GM08714 (cell line): ENCODE measurements around the gene XPC.
"Not testable (repeated sequence)": the region's sequence is repeated elsewhere in the genome, so short reads cannot be mapped to it uniquely, and the experiment has no call there.

Experiments used
- H3K4me3 ChIP-seq: fragments of 200-500 bp; sonication (Bioruptor generic); 2 replicates; pipeline ENCODE4 v1.5.1; 2014; ENCODE audit warnings: mild to moderate bottlenecking, low read length, inconsistent platforms
- ZNF274 ChIP-seq: IDR thresholded peaks from 2 replicates; pipeline ENCODE4 v1.6.1; 2012; ENCODE audit warnings: mild to moderate bottlenecking, low read depth, low read length

Gene XPC

GRCh38 chr3:14123308-14124222, 54.8 kb downstream of the XPC start:
- TF ChIP-seq ZNF274 = no peak
- peak overlapping the region; percentile 81 for H3K4me3 ChIP-seq

GRCh38 chr3:14122301-14122700, 56.1 kb downstream of the XPC start:
- no peak overlapping the region for H3K4me3 ChIP-seq
- no peak for TF ChIP-seq ZNF274

GRCh38 chr3:14121859-14122258, 56.5 kb downstream of the XPC start:
- no peak for TF ChIP-seq ZNF274
- H3K4me3 ChIP-seq = no peak overlapping the region

- not testable (repeated sequence) for H3K4me3 ChIP-seq
These were observed 57.4 kb downstream of the XPC start for GRCh38 chr3:14120921-14121448.

- TF ChIP-seq ZNF274 = no peak
- H3K4me3 ChIP-seq = no peak overlapping the region
These were observed 58.1 kb downstream of the XPC start for GRCh38 chr3:14120111-14120920.

GRCh38 chr3:14119651-14120050, 58.8 kb downstream of the XPC start:
- H3K4me3 ChIP-seq = no peak overlapping the region
- no peak for TF ChIP-seq ZNF274

GRCh38 chr3:14118400-14119381, 59.7 kb downstream of the XPC start:
- no peak for TF ChIP-seq ZNF274
- no peak overlapping the region for H3K4me3 ChIP-seq

GRCh38 chr3:14117468-14118399, 60.7 kb downstream of the XPC start:
- TF ChIP-seq ZNF274 = no peak
- no peak overlapping the region for H3K4me3 ChIP-seq

GRCh38 chr3:14113965-14114635, 64.3 kb downstream of the XPC start:
- no peak overlapping the region for H3K4me3 ChIP-seq
- no peak for TF ChIP-seq ZNF274

GRCh38 chr3:14110699-14111098, 67.7 kb downstream of the XPC start:
- H3K4me3 ChIP-seq = no peak overlapping the region

GRCh38 chr3:14109821-14110220, 68.6 kb downstream of the XPC start:
- H3K4me3 ChIP-seq = not testable (repeated sequence)

More at GRCh38 chr3:14110699-14111098, 67.7 kb downstream of the XPC start:
- TF ChIP-seq ZNF274 = no peak
